ENCODE data around the gene D2HGDH. TPM values are rescaled to one million over a fixed set of nuclear protein-coding genes. Genes with fewer than 3 reads are reported as not detected.

The D2HGDH gene
- total and polyA plus RNA-seq, 2 experiments from 2014 or later: 3.7 to 17.3 TPM

DNA sequence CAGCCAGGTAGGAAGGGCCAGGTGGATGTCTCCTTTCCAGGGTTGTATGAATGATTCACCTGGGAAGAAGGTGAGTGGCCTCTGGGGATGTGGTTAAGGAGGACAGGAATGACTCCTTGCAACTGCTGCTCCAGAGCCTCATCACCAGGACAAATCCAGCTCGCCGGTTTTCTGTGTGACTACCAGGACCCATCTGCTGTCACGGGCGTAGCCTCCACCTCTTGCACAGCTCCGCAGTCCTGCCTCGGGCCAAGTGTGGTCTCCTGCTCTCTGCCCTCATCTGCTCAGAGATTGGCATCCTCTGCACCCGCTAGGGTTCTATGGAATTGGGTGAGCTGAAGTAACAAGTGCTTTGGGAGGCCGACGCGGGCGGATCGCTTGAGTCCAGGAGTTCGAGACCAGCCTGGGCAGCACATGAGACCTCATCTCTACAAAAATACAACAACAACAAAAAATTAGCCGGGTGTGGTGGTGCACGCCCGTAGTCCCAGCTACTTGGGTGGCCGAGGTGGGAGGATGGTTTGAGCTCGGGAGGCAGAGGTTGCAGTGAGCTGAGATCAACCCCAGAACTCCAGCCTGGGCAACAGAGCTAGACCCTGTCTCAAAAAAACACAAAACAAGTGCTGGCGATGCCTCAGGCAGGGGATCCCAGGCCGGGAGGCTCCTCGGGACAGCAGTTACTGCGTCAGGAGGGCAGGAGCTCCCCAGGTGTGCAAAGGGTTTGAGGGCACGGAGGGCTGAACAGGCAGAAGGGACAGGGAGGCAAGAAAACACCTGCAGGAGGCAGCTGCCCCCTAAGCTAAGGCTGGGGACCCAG lies 831 bp upstream of the D2HGDH start:
- Mint-ChIP-seq H3K4me3 (peak overlapping the region; percentile 65), H3K27ac (no peak overlapping the region), H3K4me1 (no peaks in the 10 kb centered on the region), H3K9me3 (no peaks in the 10 kb centered on the region; the same call in 2 of the 3 replicates), H3K36me3 (ENCODE audit: low read depth) (no peaks in the 10 kb centered on the region; the same call in 2 of the 3 replicates), H3K27me3 (ENCODE audit: insufficient read depth, low read depth, poor library complexity) (peaks cover 17% of the 10 kb centered on the region)
- Histone ChIP-seq H2AFZ (peak overlapping the region; percentile 93), H3F3A (replicated peaks; ENCODE audit: low read depth) (0 out of 2 replicates have a peak, but pooled peaks cover 10% of the 10 kb centered on the region), H3K27me3 (ENCODE audit: insufficient read depth) (no peaks in the 10 kb centered on the region), H3K4me3 (peak overlapping the region; percentile 86), H3K36me3 (ENCODE audit: insufficient read depth) (no peaks in the 10 kb centered on the region), H3K4me2 (peak overlapping the region; percentile 83), H3K79me2 (replicated peaks; ENCODE audit: insufficient read depth) (no peaks in the 10 kb centered on the region), H3K27ac (ENCODE audit: low read depth) (no peak overlapping the region), H3K9me2 (ENCODE audit: insufficient read depth) (no peaks in the 10 kb centered on the region; the same call in 1 of the 2 replicates), H3K4me1 (ENCODE audit: insufficient read depth) (no peaks in the 10 kb centered on the region; the same call in 1 of the 2 replicates), H4K20me1 (replicated peaks; ENCODE audit: insufficient read depth) (no peaks in the 10 kb centered on the region)
- DNase-seq (ENCODE audit: low spot score) (no peak), ATAC-seq (no peak)
- TF ChIP-seq JUNB (IDR thresholded peaks at IDR 0.05; ENCODE audit: unreplicated experiment) (no peak), ZNF331 (CRISPR knock-in tag; IDR thresholded peaks at IDR 0.05; ENCODE audit: low read depth) (no peak), STAT1 (IDR thresholded peaks at IDR 0.05; ENCODE audit: unreplicated experiment) (no peak), NANOG (IDR thresholded peaks at IDR 0.05; ENCODE audit: borderline replicate concordance) (no peak), EZH2phosphoT487 (IDR thresholded peaks at IDR 0.05; ENCODE audit: unreplicated experiment) (no peak), EZH2 (IDR thresholded peaks at IDR 0.05; ENCODE audit: low read depth, unreplicated experiment) (no peak), ZNF114 (CRISPR knock-in tag; IDR thresholded peaks at IDR 0.05) (no peak), CREB1 (CRISPR knock-in tag; IDR thresholded peaks at IDR 0.05; ENCODE audit: low read depth) (no peak)
- TF ChIP-seq, protein P1, sequence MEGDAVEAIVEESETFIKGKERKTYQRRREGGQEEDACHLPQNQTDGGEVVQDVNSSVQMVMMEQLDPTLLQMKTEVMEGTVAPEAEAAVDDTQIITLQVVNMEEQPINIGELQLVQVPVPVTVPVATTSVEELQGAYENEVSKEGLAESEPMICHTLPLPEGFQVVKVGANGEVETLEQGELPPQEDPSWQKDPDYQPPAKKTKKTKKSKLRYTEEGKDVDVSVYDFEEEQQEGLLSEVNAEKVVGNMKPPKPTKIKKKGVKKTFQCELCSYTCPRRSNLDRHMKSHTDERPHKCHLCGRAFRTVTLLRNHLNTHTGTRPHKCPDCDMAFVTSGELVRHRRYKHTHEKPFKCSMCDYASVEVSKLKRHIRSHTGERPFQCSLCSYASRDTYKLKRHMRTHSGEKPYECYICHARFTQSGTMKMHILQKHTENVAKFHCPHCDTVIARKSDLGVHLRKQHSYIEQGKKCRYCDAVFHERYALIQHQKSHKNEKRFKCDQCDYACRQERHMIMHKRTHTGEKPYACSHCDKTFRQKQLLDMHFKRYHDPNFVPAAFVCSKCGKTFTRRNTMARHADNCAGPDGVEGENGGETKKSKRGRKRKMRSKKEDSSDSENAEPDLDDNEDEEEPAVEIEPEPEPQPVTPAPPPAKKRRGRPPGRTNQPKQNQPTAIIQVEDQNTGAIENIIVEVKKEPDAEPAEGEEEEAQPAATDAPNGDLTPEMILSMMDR (conservative IDR thresholded peaks at IDR 0.05; ENCODE audit: low read depth in 2 of 2): no peak
- TF ChIP-seq, protein P2, sequence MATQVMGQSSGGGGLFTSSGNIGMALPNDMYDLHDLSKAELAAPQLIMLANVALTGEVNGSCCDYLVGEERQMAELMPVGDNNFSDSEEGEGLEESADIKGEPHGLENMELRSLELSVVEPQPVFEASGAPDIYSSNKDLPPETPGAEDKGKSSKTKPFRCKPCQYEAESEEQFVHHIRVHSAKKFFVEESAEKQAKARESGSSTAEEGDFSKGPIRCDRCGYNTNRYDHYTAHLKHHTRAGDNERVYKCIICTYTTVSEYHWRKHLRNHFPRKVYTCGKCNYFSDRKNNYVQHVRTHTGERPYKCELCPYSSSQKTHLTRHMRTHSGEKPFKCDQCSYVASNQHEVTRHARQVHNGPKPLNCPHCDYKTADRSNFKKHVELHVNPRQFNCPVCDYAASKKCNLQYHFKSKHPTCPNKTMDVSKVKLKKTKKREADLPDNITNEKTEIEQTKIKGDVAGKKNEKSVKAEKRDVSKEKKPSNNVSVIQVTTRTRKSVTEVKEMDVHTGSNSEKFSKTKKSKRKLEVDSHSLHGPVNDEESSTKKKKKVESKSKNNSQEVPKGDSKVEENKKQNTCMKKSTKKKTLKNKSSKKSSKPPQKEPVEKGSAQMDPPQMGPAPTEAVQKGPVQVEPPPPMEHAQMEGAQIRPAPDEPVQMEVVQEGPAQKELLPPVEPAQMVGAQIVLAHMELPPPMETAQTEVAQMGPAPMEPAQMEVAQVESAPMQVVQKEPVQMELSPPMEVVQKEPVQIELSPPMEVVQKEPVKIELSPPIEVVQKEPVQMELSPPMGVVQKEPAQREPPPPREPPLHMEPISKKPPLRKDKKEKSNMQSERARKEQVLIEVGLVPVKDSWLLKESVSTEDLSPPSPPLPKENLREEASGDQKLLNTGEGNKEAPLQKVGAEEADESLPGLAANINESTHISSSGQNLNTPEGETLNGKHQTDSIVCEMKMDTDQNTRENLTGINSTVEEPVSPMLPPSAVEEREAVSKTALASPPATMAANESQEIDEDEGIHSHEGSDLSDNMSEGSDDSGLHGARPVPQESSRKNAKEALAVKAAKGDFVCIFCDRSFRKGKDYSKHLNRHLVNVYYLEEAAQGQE (IDR thresholded peaks at IDR 0.05; ENCODE audit: unreplicated experiment): no peak
- TF ChIP-seq, protein P3, sequence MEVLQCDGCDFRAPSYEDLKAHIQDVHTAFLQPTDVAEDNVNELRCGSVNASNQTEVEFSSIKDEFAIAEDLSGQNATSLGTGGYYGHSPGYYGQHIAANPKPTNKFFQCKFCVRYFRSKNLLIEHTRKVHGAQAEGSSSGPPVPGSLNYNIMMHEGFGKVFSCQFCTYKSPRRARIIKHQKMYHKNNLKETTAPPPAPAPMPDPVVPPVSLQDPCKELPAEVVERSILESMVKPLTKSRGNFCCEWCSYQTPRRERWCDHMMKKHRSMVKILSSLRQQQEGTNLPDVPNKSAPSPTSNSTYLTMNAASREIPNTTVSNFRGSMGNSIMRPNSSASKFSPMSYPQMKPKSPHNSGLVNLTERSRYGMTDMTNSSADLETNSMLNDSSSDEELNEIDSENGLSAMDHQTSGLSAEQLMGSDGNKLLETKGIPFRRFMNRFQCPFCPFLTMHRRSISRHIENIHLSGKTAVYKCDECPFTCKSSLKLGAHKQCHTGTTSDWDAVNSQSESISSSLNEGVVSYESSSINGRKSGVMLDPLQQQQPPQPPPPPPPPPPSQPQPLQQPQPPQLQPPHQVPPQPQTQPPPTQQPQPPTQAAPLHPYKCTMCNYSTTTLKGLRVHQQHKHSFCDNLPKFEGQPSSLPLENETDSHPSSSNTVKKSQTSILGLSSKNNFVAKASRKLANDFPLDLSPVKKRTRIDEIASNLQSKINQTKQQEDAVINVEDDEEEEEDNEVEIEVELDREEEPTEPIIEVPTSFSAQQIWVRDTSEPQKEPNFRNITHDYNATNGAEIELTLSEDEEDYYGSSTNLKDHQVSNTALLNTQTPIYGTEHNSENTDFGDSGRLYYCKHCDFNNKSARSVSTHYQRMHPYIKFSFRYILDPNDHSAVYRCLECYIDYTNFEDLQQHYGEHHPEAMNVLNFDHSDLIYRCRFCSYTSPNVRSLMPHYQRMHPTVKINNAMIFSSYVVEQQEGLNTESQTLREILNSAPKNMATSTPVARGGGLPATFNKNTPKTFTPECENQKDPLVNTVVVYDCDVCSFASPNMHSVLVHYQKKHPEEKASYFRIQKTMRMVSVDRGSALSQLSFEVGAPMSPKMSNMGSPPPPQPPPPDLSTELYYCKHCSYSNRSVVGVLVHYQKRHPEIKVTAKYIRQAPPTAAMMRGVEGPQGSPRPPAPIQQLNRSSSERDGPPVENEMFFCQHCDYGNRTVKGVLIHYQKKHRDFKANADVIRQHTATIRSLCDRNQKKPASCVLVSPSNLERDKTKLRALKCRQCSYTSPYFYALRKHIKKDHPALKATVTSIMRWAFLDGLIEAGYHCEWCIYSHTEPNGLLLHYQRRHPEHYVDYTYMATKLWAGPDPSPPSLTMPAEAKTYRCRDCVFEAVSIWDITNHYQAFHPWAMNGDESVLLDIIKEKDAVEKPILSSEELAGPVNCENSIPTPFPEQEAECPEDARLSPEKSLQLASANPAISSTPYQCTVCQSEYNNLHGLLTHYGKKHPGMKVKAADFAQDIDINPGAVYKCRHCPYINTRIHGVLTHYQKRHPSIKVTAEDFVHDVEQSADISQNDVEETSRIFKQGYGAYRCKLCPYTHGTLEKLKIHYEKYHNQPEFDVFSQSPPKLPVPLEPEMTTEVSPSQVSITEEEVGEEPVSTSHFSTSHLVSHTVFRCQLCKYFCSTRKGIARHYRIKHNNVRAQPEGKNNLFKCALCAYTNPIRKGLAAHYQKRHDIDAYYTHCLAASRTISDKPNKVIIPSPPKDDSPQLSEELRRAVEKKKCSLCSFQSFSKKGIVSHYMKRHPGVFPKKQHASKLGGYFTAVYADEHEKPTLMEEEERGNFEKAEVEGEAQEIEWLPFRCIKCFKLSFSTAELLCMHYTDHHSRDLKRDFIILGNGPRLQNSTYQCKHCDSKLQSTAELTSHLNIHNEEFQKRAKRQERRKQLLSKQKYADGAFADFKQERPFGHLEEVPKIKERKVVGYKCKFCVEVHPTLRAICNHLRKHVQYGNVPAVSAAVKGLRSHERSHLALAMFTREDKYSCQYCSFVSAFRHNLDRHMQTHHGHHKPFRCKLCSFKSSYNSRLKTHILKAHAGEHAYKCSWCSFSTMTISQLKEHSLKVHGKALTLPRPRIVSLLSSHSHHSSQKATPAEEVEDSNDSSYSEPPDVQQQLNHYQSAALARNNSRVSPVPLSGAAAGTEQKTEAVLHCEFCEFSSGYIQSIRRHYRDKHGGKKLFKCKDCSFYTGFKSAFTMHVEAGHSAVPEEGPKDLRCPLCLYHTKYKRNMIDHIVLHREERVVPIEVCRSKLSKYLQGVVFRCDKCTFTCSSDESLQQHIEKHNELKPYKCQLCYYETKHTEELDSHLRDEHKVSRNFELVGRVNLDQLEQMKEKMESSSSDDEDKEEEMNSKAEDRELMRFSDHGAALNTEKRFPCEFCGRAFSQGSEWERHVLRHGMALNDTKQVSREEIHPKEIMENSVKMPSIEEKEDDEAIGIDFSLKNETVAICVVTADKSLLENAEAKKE (CRISPR knock-in tag; IDR thresholded peaks at IDR 0.05): no peak
- TF ChIP-seq, protein P4, sequence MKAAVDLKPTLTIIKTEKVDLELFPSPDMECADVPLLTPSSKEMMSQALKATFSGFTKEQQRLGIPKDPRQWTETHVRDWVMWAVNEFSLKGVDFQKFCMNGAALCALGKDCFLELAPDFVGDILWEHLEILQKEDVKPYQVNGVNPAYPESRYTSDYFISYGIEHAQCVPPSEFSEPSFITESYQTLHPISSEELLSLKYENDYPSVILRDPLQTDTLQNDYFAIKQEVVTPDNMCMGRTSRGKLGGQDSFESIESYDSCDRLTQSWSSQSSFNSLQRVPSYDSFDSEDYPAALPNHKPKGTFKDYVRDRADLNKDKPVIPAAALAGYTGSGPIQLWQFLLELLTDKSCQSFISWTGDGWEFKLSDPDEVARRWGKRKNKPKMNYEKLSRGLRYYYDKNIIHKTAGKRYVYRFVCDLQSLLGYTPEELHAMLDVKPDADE (IDR thresholded peaks at IDR 0.05): no peak
